K562 (cell line): ENCODE results near the gene GADD45B. TPM values are rescaled to one million over a fixed set of nuclear protein-coding genes. Genes with fewer than 3 reads are reported as not detected.

Experiments used
- BCOR ChIP-seq: fragments of 450-650 bp; IDR thresholded peaks from 2 replicates; pipeline ENCODE4 v1.6.1; 2016
- BMI1 ChIP-seq: fragments of 150-350 bp; IDR thresholded peaks from 2 replicates; pipeline ENCODE4 v1.6.1; 2014; ENCODE audit warnings: low read length
- BRD4 ChIP-seq: fragments of 200-600 bp; sonication (generic); IDR thresholded peaks from 2 replicates; pipeline ENCODE4 v1.6.1; 2017; ENCODE audit warnings: inconsistent platforms
- CEBPB ChIP-seq: fragments of 450-650 bp; IDR thresholded peaks from 2 replicates; pipeline ENCODE4 v1.6.1; 2016; ENCODE audit warnings: missing genetic modification characterization, missing compliant biosample characterization
- CHD2 ChIP-seq: IDR thresholded peaks from 2 replicates; pipeline ENCODE4 v1.6.1; 2011; ENCODE audit warnings: low read depth, low read length
- FOXK2 ChIP-seq, 2 experiments: fragments of 450-650 bp; IDR thresholded peaks in 1 of 2; conservative IDR thresholded peaks in 1 of 2; 2 replicates each; pipeline ENCODE4 v1.6.1; 2016; ENCODE audit warnings: low read depth in 2 of 2, mild to moderate bottlenecking in 1 of 2
- HNRNPH1 ChIP-seq: fragments of 200-400 bp; formaldehyde crosslinking; optimal IDR thresholded peaks from 2 replicates; pipeline ENCODE3; 2017; ENCODE audit warnings: low read depth, mild to moderate bottlenecking, low read length, moderate library complexity
- HNRNPUL1 ChIP-seq: fragments of 200-400 bp; formaldehyde crosslinking; IDR thresholded peaks from 2 replicates; pipeline ENCODE4 v1.6.1; 2017; ENCODE audit warnings: low read length
- JUN ChIP-seq, 2 experiments: sonication (generic) in 1 of 2; formaldehyde crosslinking in 1 of 2; IDR thresholded peaks; 2 replicates each; pipeline versions ENCODE4 v1.6.1 to v1.8.0; 2012 to 2022; ENCODE audit warnings: borderline replicate concordance in 2 of 2, mild to moderate bottlenecking in 2 of 2, improper control_type of control experiment in 1 of 2, low read depth in 1 of 2, low read length in 1 of 2, missing genetic modification reagents in 1 of 2
- KDM4B ChIP-seq, 2 experiments: fragments of 450-650 bp in 1 of 2; sonication (generic) in 1 of 2; IDR thresholded peaks; 2 replicates each; pipeline ENCODE4 v1.6.1; 2016 to 2017; ENCODE audit warnings: borderline replicate concordance in 2 of 2, antibody characterized with exemption in 1 of 2, low read depth in 1 of 2, mild to moderate bottlenecking in 1 of 2
- MEF2A ChIP-seq: IDR thresholded peaks from 2 replicates; pipeline ENCODE4 v1.6.1; 2011; ENCODE audit warnings: low read depth, mild to moderate bottlenecking, low read length, moderate library complexity; ENCODE audit not compliant: control insufficient read depth
- POLR2G ChIP-seq: fragments of 200-400 bp; formaldehyde crosslinking; IDR thresholded peaks from 2 replicates; pipeline ENCODE4 v1.6.1; 2017; ENCODE audit warnings: low read depth, mild to moderate bottlenecking, antibody characterized with exemption, low read length, moderate library complexity
- RFX5 ChIP-seq: IDR thresholded peaks from 2 replicates; pipeline ENCODE4 v1.6.1; 2011; ENCODE audit warnings: low read depth, mild to moderate bottlenecking, improper control_type of control experiment, low read length
- RHOXF2B ChIP-seq: fragments of 250-450 bp; sonication (Bioruptor Pico); conservative IDR thresholded peaks from 2 replicates; pipeline ENCODE4 v1.5.1; 2021
- RUNX1 ChIP-seq: sonication (generic); IDR thresholded peaks from 2 replicates; pipeline ENCODE4 v1.6.1; 2016; ENCODE audit warnings: antibody characterized with exemption, low read depth
- SAFB ChIP-seq: fragments of 200-400 bp; formaldehyde crosslinking; IDR thresholded peaks from 2 replicates; pipeline ENCODE4 v1.6.1; 2017; ENCODE audit warnings: low read depth, low read length, borderline replicate concordance
- SETDB1 ChIP-seq: IDR thresholded peaks from one replicate; pipeline ENCODE4 v1.6.1; 2012; ENCODE audit warnings: low read length, control low read depth, inconsistent platforms
- SMC3 ChIP-seq: conservative IDR thresholded peaks from 2 replicates; pipeline ENCODE4 v1.6.1; 2011; ENCODE audit warnings: low read depth, low read length, improper control_type of control experiment; ENCODE audit not compliant: insufficient read depth
- TAF15 ChIP-seq: fragments of 200-400 bp; formaldehyde crosslinking; IDR thresholded peaks from 2 replicates; pipeline ENCODE4 v1.6.1; 2017; ENCODE audit warnings: mild to moderate bottlenecking, low read depth, low read length, moderate library complexity
- ZNF165 ChIP-seq: fragments of 250-450 bp; sonication (Bioruptor Pico); IDR thresholded peaks from 2 replicates; pipeline ENCODE4 v1.4.0; 2020; ENCODE audit warnings: borderline replicate concordance
- polyA plus RNA-seq, 8 experiments: library from polyadenylated mRNA; depleted of rRNA in 4 of 8; stranded (reverse) in 5 of 8; unstranded in 3 of 8; fragments of >200 nt; fragmentation: Nextera tagmentation in 2 of 8; fragmentation: Illumina TruSeq in 1 of 8; extraction: Ambion mirVana in 2 of 8; extraction: Trizol in 1 of 8; gene quantifications; 2 replicates each; pipeline versions ENCODE4 v1.2.1 to v1.2.3, GENCODE V29; 2011 to 2014; ENCODE audit warnings: inconsistent platforms in 1 of 8, missing spikeins in 1 of 8
- total RNA-seq, 7 experiments: library from RNA; depleted of rRNA in 6 of 7; stranded (reverse); fragments of >200 nt in 6 of 7; fragmentation: Illumina TruSeq in 2 of 7; extraction: Trizol in 2 of 7; gene quantifications; 2 replicates each; pipeline versions ENCODE4 v1.2.1 to v1.2.3, GENCODE V29; 2011 to 2021; ENCODE audit warnings: low replicate concordance in 1 of 7
- TF ChIP-seq, protein P1 (sequence below): fragments of 450-650 bp; IDR thresholded peaks from 2 replicates; pipeline ENCODE4 v1.6.1; 2017; ENCODE audit warnings: antibody characterized with exemption
- TF ChIP-seq, protein P2 (sequence below): fragments of 250-450 bp; sonication (Bioruptor Pico); IDR thresholded peaks from 2 replicates; pipeline ENCODE4 v1.5.0; 2022; ENCODE audit warnings: mild to moderate bottlenecking
- TF ChIP-seq, protein P3 (sequence below): sonication (generic); formaldehyde crosslinking; IDR thresholded peaks from 2 replicates; pipeline ENCODE4 v1.8.0; 2022; ENCODE audit warnings: mild to moderate bottlenecking, missing genetic modification reagents

GADD45B gene
- total and polyA plus RNA-seq, 9 of the 15 experiments (the other 6 are each of a cell fraction or from before 2014, with no cell fraction given) = 0.06 to 4.1 (median 2.1) TPM

DNA sequence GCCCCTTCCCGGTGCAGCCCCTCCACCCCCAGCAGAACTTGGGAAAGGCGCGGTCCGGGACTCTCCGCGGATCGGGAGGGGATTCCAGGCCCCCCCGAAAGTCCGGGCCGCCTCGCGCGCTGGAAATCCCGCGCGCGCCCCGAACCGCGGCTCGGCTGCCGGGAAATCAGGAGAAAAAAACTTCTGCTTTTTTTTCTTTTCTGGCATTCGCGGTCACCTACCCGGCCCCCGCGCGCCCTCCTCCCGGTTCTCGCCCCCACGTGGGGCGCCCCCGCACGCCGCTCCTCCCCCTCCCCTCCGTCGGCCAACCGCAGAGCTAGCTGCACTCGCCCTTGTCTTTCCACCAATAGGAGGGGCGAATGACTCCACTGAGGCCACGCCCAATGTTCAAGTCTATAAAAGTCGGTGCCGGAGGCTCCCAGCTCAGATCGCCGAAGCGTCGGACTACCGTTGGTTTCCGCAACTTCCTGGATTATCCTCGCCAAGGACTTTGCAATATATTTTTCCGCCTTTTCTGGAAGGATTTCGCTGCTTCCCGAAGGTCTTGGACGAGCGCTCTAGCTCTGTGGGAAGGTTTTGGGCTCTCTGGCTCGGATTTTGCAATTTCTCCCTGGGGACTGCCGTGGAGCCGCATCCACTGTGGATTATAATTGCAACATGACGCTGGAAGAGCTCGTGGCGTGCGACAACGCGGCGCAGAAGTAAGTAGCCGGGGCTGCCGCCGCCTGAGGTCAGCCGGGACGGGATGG is at the start of gene GADD45B (continued):
- 0 out of 2 replicates have a peak, but pooled peaks have one; percentile 33 for TF ChIP-seq JUN (IDR thresholded peaks at IDR 0.05; ENCODE audit: borderline replicate concordance, low read depth, low read length)
- no peak for TF ChIP-seq JUN (CRISPR knock-in tag; IDR thresholded peaks at IDR 0.05; ENCODE audit: borderline replicate concordance)
- TF ChIP-seq HNRNPH1 = no peak
- TF ChIP-seq FOXK2 (conservative IDR thresholded peaks at IDR 0.05 in 1 of 2, IDR thresholded peaks at IDR 0.05 in 1 of 2; ENCODE audit: low read depth in 2 of 2) = no peak
- TF ChIP-seq, protein P1, sequence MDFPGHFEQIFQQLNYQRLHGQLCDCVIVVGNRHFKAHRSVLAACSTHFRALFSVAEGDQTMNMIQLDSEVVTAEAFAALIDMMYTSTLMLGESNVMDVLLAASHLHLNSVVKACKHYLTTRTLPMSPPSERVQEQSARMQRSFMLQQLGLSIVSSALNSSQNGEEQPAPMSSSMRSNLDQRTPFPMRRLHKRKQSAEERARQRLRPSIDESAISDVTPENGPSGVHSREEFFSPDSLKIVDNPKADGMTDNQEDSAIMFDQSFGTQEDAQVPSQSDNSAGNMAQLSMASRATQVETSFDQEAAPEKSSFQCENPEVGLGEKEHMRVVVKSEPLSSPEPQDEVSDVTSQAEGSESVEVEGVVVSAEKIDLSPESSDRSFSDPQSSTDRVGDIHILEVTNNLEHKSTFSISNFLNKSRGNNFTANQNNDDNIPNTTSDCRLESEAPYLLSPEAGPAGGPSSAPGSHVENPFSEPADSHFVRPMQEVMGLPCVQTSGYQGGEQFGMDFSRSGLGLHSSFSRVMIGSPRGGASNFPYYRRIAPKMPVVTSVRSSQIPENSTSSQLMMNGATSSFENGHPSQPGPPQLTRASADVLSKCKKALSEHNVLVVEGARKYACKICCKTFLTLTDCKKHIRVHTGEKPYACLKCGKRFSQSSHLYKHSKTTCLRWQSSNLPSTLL = no peak
- no peak for TF ChIP-seq MEF2A
- no peak for TF ChIP-seq SMC3
- TF ChIP-seq POLR2G = peak; percentile 99
- TF ChIP-seq, protein P2, sequence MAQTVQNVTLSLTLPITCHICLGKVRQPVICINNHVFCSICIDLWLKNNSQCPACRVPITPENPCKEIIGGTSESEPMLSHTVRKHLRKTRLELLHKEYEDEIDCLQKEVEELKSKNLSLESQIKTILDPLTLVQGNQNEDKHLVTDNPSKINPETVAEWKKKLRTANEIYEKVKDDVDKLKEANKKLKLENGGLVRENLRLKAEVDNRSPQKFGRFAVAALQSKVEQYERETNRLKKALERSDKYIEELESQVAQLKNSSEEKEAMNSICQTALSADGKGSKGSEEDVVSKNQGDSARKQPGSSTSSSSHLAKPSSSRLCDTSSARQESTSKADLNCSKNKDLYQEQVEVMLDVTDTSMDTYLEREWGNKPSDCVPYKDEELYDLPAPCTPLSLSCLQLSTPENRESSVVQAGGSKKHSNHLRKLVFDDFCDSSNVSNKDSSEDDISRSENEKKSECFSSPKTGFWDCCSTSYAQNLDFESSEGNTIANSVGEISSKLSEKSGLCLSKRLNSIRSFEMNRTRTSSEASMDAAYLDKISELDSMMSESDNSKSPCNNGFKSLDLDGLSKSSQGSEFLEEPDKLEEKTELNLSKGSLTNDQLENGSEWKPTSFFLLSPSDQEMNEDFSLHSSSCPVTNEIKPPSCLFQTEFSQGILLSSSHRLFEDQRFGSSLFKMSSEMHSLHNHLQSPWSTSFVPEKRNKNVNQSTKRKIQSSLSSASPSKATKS = no peak
- TF ChIP-seq CEBPB (tag) = peak; percentile 91
- no peak for TF ChIP-seq ZNF165 (CRISPR knock-in tag)
- no peak for TF ChIP-seq BRD4
- no peak for TF ChIP-seq RFX5
- TF ChIP-seq SETDB1 = no peak
- no peak for TF ChIP-seq BMI1
- no peak for TF ChIP-seq RHOXF2B (CRISPR knock-in tag)
- TF ChIP-seq SAFB = peak; percentile 52; the same call in 1 of the 2 replicates
- TF ChIP-seq TAF15 = no peak
- TF ChIP-seq, protein P3, sequence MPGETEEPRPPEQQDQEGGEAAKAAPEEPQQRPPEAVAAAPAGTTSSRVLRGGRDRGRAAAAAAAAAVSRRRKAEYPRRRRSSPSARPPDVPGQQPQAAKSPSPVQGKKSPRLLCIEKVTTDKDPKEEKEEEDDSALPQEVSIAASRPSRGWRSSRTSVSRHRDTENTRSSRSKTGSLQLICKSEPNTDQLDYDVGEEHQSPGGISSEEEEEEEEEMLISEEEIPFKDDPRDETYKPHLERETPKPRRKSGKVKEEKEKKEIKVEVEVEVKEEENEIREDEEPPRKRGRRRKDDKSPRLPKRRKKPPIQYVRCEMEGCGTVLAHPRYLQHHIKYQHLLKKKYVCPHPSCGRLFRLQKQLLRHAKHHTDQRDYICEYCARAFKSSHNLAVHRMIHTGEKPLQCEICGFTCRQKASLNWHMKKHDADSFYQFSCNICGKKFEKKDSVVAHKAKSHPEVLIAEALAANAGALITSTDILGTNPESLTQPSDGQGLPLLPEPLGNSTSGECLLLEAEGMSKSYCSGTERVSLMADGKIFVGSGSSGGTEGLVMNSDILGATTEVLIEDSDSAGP = no peak
- peak; percentile 34; the same call in 1 of the 2 replicates for TF ChIP-seq CHD2
- no peak for TF ChIP-seq RUNX1
- no peak for TF ChIP-seq HNRNPUL1
- no peak for TF ChIP-seq KDM4B (IDR thresholded peaks at IDR 0.05; ENCODE audit: borderline replicate concordance in 2 of 2, low read depth in 1 of 2)
- TF ChIP-seq BCOR = peak; percentile 24
